ENCODE measurements around the gene RBM20.
"Not testable (repeated sequence)": the region's sequence is repeated elsewhere in the genome, so short reads cannot be mapped to it uniquely, and the experiment has no call there.

GRCh38 chr10:110639858-110640257, 4.3 kb upstream of the RBM20 start:
- TF ChIP-seq EZH2 (IDR thresholded peaks at IDR 0.05; ENCODE audit: insufficient read depth, poor library complexity, severe bottlenecking); EZH2phosphoT487 (IDR thresholded peaks at IDR 0.05; ENCODE audit: insufficient read depth, low read depth): not testable (repeated sequence)
